Activated T-cell treated with anti-CD3 and anti-CD28 coated beads, Interleukin-2, amount 50 U/mL, for 48 hours (primary cell): Measurements from ENCODE around the gene BOLL.
"Not testable (repeated sequence)": the region's sequence is repeated elsewhere in the genome, so short reads cannot be mapped to it uniquely, and the experiment has no call there.

Experiments used
- DNase-seq, 2 experiments: peaks; one replicate each; pipeline ENCODE4 v3.0.0-alpha.2; 2020

The BOLL gene

GRCh38 chr2:197795277-197795676, 10.2 kb upstream of the BOLL start:
- no peak for DNase-seq

GRCh38 chr2:197793456-197793855, 8.3 kb upstream of the BOLL start:
- no peak for DNase-seq

DNA sequence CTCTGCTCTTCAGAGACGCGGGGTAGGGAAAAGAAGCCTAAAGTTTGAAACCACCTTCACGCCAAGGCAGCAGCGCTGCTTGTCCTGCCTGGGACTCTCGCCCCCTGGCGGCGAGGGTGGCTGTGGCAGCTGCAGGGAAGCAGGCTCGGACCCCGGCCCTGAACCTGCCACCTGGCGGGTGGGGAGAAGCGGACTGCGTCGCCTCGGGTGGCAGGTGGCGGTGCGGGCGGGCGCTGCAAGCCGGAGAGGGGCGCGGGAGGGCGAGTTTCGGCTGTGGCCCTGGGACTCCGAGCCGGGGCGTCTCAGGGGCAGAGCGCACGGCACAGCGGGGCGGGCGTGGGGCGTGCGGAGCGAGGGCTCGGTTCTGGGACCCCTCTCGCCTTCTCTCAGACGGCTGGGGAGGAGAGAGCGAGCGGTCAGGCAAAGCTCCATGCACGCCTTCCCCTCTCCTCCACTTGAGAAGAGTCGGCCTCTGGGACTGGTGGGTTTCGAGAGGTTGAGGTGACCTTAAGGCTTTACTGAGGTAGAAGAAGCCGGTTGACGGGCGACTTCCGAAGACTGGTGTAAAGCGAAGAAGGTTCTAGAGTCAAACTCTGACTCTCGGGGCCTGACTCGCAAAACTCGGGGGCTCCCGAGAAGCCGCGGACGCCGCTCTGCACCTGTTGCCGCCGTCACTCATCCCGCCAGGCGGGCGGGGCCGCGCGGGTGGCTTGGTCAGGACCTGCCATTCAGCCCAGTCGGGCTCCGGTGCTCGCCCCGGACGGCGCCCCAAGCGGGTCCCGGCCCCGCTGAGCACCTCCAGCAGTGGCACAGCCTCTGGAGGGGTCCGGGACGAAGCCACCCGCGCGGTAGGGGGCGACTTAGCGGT, 1.1 kb upstream of the BOLL start:
- peak; percentile 80 to 86 for DNase-seq

- no peak for DNase-seq
Measured at GRCh38 chr2:197782126-197782525, 3.0 kb downstream of the BOLL start.

DNA sequence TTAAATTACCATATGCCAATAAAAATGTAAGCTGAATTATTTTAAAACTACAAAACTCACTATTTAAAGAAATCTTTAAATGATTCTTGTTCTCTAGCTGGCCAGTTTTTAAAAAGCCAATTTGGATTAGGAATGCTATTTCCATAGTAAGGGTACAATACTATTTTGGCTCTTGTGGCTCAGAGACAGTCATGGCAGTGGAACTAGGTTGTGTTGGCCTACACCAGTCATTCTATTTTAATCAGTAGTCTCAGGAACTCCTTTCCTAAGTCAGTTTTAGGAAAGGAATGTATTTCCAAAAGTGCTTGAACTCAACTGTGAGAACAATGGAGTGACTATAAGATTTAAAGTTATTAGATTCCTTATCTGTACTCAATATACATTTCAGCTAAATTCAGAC, 5.9 kb downstream of the BOLL start:
- DNase-seq, result no peak

DNA sequence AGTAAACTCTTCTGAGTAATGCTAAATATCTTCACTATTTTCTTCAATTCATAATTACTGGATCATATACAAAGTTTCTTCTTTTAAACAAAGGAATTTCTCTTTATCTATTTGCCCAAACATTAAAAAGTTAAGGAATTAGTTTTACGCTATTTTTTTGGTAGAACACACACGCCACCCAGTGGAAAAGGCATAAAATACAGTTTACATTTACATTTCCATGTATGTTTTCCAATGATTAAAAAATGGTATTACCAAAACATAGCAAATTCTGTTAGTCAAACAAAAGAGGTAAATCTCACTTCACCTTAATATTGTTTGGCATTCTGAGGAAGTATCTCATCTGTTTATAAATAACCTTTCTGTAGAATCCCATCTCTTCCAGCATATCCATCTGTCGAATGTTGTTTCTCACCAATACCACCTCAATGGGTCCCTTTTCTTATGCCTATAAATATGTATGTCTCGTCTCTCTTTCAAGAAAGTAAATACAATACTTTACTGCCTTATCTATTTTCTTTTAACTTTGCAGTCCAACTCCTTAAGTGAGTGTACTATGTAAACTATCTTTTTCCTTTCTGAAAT, 7.2 kb downstream of the BOLL start:
- DNase-seq, result peak in 1 of 2 experiments; percentile 31

GRCh38 chr2:197760293-197760657, 24.8 kb downstream of the BOLL start:
- no peak for DNase-seq

- no peak for DNase-seq
Measured at GRCh38 chr2:197759625-197760292, 25.4 kb downstream of the BOLL start.

DNA sequence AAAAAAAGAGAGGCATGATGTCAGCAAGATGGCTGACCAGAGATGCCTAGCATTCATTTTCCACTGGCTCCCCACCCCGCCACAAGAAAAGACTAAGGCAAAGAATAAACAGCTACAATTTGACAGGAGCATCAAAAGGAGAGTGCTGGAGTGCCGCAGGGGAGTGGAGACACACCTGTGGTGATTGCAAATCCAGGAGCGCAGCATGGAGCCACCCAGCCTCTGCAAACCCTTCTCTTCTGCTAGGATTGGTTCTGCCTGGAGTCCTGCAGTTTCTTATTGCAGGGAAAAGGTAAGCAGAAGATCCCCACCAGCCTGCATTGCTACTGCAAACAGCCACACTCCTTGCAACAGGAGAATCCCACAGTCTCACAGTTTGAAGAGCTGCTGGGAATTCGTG, 26.1 kb downstream of the BOLL start:
- no peak for DNase-seq

DNA sequence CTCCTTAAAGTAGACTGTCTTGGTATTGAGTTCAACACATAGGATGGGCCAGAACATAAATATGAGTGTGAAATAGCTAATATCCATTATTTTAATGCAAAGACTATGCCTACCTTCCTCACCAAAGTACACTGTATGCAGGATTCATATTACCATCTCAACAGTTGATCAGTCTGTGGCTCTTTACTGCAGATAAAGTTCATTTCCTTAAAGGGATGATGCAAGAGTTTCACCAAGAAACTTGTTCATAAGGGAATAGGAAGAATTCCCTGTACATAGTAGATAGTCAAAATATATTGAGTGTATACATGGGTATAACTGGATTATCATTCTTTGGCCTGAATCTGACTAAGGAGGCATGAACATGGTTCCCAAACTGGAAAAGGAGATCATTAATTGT, 44.9 kb downstream of the BOLL start:
- DNase-seq, result no peak

- DNase-seq, result not testable (repeated sequence)
Measured at GRCh38 chr2:197728555-197729544, 56.3 kb downstream of the BOLL start.

DNA sequence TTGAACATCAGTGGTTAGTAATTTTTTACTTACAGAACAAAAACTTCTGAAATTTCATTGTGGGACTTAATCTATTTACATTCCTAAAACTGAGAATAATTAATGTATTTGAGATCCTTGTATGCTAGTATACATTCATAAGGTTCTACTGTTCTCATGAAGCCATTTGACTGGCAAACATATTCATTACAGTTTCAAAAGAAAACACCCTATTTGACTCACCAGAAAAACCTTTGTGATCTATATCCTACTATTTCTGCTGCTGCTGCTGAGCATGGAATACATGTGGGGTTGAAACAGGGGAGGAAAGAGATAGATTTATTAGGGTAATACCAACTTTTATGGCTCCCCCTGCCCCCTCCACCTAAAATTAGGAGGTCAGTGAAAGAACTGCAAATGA, 58.1 kb downstream of the BOLL start:
- no peak for DNase-seq

- no peak for DNase-seq
Measured at GRCh38 chr2:197717863-197718262, 67.3 kb downstream of the BOLL start.

GRCh38 chr2:197713271-197713670, 71.8 kb downstream of the BOLL start:
- DNase-seq, result no peak

DNA sequence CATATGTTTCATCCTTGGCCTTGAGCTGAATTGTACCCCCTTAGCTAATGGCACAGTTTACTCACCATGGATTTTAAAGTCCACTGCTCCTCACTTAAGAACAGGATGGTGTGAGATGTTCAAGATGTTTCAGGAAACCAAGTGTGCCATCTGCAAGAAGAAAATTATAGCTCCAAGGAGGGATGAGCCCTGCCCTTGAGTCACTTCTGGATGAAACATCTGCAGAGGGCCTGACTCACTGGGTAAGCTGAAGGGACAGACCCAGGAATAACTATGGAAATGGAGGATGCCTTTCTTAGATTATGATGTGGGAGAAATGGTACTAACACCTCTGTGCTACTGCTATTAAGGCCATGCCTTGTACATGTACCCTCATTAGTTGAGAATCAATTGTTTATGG, 73.5 kb downstream of the BOLL start:
- DNase-seq, result no peak

GRCh38 chr2:197710424-197711042, 74.6 kb downstream of the BOLL start:
- peak; percentile 35 to 41 for DNase-seq

DNA sequence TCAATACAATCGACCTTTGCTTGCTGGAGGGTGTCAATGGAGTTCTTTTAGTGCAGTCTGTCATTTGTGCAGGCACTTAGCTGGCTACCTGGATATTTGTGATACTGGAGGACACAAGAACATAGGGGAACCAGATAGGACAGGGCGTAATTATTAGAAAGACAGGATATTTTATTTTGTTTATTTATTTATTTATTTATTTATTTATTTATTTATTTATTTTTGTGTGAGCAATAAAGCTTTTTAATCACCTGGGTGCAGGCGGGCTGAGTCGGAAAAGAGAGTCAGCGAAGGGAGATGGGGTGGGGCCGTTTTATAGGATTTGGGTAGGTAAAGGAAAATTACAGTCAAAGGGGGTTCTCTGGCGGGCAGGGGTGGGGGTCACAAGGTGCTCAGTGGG, 76.0 kb downstream of the BOLL start:
- not testable (repeated sequence) for DNase-seq

GRCh38 chr2:197708331-197708730, 76.8 kb downstream of the BOLL start:
- DNase-seq, result no peak

- no peak for DNase-seq
Measured at GRCh38 chr2:197707316-197708213, 77.6 kb downstream of the BOLL start.

- DNase-seq, result no peak
Measured at GRCh38 chr2:197706839-197707207, 78.3 kb downstream of the BOLL start.
